GM21786 (cell line): ENCODE data around the gene EEFSEC.

Source experiments
- ATAC-seq: cut with Tn5 transposase; IDR thresholded peaks from one replicate; pipeline ENCODE4 v1.9.1; 2021; ENCODE audit not compliant: unreplicated experiment

Gene EEFSEC

DNA sequence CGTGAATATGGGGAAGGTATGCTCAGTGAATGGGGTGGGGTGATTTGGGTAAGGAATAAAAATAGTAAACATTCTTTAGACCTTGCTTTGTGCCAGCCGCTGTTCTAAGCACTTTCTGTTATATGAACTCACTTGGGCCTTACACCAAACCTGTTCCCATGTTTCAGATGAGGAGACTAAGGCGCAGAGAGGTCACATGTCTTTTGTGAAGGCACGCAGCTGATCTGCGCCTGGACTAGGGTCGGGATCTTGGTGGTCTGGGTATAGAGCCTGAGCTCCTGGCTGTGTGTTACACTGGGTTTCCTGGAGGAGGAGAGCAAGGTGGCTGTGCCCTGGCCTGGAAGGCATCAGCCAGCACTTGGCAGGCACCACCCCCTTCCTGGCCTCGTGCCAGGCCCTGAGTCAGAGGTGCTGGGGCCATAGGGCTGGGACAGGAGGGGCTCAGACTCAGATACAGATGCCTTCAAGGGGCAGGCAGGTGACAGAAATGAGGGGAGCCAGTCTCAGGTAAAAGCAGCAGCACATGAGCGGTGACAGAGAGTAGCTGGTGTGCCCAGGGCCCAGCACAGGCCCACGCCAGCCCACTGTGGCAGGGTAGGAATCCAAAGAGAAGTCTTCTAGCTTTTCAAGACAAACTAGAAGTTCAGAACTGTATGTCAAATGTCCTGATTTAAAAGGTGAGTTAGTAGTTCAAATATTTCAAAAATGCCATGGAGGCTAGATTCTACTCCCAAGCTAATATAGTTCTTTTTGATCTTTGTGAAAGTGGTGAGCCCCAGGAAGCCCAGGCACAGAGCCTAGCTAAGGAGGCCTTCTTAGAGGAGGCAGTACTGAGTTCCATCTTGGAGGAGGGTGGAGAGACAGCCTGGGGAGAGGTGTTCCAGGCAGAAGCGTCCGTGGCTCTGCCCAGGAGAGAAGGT lies 230.3 kb downstream of the EEFSEC start:
- no peak for ATAC-seq

DNA sequence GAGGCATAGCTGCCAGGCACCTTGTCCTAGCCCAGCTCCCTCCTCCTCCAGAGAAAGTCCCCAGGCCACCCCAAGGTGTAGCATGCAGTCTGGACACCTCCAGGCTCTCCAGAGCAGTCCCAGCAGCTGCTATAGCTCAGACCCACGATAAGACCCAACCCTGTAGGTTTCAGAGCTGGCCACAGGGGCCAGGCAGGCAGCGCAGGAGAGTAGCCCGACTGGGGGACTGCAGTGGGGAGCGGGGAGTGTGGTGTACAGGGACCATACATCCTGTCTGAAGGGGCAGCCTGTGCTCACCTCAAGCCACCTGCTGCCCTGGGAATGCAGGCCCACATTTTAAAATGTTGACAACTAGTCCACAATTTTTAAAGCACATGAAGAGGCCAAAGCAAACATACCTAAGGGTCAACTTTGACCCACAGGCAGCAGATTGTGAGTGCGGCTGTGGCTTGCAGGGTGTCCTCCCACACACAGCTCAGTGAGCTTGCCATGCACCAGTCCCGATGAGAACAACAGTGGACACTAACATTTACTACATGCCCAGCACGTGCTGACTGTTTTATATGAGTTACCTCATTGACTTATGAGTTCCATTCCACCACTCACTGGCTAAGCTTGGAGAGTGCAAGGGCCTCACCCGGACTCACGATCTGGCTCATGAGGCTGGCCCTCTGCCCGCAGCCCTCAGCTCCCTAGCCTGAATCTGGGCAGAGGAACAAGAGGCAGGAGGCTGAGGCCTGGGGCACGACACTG lies 232.0 kb downstream of the EEFSEC start:
- ATAC-seq = no peak

DNA sequence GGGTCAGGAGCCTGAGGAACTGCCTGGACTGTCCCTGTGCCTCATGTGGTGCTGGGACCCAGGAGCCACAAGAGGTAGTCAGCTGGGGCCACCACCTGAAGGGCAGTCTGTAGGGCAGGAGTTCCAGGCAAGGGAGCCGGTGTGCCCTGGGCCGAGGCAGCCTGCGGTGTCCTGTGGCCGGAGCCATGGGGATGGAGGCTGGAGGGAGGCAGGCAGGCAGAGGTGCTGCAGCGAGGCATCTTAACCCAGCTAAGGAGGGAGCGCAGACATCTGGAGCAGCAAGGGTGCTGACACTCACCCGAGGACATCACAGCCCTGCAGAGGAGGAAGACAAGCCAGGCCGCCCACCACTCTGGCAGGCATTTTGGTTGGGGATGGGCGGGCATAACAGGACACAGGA lies 235.7 kb downstream of the EEFSEC start:
- ATAC-seq = no peak

DNA sequence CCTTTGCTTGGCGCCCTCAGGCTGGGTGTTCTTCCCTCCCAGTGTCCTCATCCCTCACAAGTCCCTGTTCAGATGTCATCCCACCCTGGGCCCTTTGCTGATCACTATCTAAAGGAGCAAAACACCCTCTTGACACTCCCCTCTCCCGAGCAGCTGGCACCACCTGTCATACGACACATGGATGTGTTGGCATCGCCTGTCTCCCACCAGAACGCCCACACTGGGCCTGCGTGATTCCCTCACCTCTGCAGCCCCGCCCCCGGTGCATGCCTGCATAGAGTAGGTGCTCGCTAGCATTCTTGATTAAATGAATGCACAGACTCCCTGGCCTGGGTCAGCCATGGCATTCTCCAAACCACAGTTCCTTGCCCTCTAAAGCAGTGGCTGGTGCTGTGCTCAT lies 237.6 kb downstream of the EEFSEC start:
- no peak for ATAC-seq

DNA sequence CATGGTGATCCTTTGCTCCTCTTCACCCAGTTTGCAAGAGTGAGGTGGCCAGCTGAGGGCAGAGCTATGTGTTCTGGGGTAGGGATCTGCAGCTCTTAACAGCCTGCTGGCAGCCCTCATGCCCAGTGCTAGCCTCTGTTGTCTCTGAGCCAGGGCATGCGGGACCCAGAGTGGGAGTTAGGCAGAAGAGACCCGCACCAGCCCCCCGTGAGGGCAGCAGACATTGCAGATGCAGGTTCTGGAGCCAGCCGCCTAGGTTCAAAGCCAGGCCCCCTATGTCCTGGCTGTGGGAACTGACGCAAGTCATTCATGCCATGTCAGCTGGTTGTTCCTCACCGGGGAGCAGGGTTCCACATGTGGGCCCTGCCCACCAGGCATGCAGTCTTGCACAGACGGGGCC lies 238.7 kb downstream of the EEFSEC start:
- ATAC-seq = no peak

DNA sequence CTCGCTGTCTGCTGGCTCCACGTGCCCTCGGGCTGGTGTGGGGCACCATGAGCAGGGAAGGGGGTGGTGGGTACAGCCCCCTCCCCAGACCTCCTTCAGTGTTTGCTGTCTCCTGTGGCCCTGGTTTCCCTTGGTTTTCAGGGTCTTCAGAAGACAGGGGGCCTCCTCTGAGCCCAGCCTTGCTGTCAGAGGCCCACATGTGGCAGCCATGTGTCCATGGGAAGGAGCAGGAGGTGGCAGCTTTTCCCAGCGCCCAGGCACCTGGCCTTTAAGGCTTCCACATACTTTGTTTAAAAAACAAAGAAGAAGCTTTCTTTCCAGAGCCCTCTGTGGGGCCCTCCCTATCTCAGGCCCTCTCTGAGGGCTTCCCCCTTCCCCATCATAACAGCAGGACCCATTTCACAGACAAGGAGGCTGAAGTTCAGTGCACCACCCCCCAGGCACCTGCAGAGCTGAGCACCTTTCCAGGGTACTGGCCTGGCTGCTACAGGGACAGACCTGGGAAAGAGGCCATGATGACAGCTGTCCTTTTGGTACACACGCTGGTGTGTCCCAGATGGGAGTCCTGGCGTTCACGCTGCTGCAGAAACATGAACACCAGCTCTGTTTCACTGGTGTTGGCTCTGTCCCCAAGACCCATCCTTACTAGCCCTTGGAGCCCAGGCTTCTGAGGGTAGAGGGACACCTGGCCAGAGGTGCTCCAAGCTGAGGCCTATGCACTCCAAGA lies 239.7 kb downstream of the EEFSEC start:
- no peak for ATAC-seq

DNA sequence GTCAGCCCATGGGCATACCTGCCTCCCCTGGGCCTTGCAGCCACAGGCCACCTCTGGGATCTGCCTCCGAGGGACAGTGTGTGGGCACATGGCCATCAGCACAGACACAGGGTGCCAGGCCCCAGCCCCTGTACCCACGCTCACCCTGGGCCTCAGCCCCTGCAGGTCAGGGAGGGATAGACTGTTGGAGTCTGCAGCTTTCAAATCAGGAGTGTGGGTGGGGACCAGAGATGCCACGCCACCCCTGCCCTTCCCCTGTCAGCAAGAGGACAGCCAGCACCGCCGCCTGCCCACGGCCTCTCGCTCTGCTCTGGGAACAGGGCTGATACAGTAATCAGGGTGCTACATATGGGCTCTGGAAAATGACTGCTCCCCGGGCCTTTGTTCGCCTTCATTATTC lies 240.8 kb downstream of the EEFSEC start:
- no peak for ATAC-seq

DNA sequence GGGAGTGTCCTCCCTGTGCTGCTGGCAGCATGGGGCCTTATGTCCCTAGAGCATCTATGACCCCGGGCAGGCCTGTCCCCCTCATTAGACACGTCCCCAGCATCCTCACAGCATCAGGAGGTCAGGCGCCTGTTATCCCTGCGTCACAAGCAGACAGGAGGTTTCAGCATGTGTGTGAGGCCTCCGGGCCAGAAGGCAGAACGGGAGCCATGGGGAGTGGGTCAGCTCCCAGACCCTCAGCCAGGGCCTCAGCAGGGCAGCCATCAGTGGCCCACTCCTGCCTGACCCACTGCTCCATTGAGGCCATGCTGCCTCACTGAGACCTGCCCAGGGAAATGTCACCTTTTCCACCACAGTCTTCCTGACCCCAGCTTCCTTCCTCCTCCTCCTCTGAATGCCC lies 241.8 kb downstream of the EEFSEC start:
- ATAC-seq = no peak

DNA sequence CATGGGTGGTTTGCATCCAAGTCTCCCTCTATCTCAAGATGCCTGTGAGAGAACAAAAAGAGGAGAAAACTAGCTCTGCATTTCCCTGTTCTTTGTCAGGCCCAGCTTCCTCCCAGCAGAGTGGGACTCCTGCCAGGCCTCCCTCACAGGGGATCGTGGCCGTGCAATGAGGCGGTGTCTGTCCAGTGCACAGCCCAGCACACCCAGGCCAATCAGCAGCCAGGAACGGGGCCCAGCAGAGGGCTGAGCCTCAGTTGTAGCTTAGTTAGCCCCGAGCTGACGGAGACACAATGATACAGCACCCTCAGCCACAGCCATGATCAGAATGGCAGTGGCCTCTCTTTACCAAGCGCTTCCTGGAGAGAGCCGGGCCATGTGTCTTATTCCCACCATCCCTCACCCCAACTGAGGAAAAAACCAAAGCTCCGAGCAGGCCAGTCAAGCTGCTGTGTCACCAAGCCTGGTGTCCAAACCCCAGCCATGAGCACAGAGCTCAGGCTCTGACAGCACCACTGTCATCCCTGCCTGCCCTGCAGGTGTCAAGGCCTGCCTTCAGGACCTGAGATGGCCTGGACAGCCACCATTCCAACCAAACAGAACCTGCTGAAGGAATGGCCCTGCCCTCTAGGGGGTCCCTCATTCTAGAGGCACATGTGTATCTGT lies 242.3 kb downstream of the EEFSEC start:
- no peak for ATAC-seq

DNA sequence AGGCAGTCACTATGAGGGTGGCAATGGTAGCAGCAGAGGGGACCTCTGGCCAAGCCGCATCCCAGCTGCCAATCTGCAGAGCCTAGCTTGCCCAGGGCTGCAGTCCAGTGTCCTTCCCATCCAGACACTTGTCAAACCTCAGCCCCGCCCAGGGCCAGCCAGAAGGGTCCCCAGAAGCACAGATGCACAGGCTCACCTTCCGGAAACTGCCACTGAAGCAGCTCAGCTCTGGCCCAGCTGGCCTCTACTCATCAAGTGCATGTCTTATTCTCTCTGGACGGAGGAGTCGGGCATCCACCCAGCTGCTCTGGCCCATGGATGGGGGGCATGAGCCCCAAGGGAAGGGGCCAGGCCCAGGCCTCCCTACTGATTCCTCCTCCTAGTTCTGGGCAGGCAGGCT lies 244.2 kb downstream of the EEFSEC start:
- no peak for ATAC-seq

DNA sequence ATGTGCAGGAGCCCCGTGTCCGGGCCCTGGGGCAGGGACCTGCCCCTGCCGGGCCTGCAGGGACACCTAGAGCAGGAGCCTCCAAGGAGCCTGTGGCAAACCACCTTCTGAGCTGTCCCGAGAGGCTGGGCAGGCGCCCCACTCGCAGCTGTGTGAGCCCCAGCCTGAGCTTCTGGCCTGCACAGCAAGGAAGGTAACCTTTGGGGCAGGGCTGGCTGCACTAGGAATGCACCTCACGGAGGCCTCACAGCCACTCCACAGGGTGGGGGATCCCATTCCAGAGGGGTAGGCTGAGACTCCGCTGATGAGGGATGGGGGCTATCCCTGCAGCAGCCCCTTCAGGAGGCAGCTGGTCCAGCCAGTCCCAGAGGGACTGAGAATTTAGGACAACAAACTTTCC lies 245.3 kb downstream of the EEFSEC start:
- no peak for ATAC-seq

DNA sequence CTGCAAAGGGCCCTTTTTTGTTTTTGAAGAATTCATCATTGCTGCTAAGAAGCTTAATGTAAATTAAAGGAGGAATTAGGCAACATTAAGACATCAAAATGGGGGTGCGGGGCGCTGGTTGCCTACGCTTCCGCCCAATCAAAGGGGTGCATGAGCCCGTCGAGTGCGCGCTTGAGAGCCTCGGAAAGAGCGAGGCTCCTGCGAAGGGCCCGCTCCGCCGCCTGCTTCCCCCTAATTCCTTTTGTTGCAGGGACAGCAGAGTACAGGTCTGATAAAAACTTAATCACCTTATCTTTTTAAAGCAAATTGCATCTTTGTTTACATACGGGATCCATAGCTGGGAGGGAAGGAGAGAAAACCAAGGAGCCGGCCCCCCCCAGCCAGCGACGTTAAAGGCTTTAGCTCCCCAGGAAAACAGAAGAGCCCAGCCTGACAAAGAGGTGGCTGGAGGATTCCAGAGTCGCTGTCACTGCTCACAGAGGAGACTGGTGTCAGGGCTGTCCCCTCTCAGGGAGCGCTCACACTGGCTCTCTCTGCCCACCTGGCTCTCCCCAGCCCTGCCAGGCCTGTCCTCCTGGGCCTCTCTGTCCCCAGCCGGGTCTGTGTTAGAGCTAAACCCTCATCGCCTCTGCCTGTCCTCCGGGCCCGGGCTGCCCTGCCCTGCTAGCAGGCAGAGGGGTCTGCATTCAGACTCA lies 246.1 kb downstream of the EEFSEC start:
- no peak for ATAC-seq

DNA sequence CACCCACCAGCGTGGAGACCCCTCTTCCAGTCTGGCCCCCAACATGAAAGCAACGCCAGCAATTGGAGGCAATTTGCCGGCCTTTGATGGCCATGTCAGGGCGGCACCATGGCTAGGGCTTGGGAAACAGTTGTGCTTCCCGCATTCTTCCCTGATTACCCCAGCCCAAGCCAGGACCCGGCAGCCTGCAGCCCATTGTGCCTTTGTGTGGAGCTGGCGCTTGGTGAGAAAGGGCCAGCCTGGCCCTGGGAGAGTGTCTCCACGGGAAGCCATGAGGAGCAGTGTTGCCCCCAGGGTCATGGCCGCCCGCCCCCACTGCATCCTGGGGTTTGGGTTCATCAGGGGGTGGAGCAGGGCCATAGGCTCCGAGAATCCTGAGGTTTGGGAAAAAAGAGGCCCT lies 247.4 kb downstream of the EEFSEC start:
- ATAC-seq = no peak

DNA sequence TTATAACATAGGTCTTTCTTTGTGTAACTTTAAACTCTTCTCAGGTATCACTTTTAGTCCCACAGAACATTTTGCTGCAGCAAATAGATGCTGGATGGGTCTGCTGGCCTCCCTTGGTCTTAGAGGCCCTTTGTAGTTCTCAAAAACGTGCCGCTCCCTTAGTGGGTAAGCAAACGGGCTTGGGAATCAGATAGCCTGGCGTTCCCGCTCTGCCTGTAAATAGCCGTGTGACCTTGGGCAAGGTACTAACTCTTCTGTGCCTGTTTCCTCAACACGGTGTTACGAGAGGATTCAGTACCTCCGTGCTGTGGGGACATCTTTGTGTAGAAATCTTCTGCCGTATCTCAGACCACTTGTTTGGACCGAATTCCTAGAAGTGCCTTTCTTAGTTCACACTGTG lies 249.0 kb downstream of the EEFSEC start:
- ATAC-seq = no peak

DNA sequence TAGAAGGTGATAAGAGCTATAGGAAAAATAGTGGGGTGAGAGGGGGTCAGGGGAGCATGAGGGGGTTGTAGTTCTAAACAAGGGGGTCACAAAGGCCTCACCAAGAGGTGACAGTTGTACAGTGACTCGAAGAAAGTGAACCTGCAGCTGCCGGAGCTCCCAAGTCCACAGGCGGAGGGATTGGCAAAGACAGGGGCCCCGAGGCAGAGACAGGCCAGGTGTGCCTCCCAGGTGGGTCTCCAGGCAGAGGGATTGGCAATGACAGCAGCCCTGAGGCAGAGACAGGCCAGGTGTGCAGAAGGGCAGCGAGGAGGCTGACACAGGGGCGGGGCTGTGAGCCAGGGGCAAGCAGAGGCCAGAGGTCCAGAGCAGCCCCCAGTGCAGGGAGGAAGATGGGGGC lies 249.7 kb downstream of the EEFSEC start:
- no peak for ATAC-seq

DNA sequence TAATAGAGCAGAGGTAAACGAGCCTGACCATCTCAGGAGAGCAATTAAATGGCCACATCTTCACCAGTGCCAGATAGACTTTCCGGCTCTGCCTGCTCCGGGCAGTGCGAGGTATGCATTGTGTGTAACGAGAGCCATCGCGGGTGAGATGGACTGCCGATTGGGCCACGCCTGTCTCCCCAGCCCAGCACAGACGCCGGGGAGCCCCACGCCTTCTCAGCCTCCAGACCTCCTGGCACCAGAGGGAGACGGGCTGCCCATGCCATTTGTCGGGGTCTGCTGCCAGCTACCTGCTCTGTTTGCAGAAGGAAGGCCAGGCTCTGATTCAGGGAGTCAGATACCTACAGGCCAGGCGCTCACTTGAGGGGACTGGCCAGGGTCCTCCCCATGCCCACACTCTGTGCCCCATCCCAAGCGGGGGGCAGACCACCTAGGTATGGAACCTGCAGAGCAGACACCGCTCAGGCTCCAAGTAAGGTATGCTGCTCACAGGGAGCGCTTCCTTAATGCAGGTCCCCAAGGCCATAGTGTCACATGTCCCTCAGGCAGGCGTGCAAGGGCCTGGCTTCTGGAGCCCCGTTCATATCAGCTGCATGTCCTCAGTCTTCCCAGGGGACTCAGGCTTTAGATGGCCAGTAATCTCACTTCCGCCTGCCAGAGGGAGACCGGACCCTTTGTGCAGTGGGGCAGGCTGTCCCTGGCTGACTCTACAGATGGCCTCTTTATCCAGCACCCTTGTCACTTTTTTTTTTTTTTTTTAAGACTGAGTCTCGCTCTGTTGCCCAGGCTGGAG lies 251.2 kb downstream of the EEFSEC start:
- no peak for ATAC-seq

DNA sequence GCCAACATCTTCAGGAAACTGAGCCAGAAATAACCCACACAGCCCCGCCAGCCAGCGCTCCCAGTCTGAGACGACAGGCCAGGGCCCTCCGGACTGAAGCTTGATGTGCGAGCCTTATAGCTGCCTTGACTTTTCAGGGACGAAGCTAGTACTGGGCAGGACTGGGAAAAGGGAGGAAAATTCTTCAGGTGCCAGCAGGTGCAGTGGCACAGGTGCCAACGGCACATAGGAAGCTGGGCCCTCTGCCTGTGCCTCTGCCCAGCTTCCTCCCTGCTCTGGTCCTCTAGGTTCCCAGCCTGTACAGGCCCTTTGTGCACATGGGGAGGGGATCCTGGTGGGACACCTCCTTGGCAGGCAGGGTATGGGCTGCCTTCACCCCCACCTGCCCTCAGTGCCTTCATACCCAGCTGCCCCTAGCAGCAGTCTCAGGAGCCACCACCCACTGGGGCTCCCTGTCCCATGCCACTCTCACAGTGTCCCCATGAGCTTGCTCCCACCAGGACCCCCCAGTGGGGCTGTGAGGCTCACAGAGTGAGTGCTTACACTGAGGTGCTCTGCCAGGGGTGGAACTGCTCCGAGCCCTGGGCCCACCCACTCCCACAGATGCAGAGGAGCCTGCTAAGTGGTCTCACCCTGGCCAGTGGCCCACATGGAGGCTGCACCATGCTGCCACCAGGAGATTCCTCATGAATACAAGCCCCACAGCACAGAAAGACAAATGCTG lies 252.4 kb downstream of the EEFSEC start:
- no peak for ATAC-seq

DNA sequence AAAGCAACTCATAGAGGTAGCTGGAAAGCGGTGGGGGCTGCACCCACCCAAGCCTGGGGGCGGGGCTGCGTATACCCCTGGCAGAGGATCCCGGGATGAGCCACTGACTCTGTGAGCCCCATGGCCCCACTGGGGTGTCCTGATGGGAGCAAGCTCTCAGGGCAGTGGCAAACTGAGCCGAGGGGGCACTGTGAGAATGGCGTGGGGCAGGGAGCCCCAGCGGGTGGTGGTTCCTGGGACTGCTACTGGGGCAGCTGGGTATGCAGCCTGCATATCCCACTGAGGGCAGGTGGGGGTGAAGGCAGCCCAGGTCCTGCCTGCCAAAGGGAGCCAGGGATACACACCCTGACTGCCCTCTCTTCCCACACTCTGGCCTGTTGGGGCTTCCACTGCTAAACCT lies 254.0 kb downstream of the EEFSEC start:
- ATAC-seq = no peak
